A673 (cell line): ENCODE data around the gene TRIM71. TPM values are rescaled to one million over a fixed set of nuclear protein-coding genes. Genes with fewer than 3 reads are reported as not detected.

Source experiments
- BruUV-seq: library from RNA; stranded (reverse); fragments of 400-500 nt; replicated peaks from 2 replicates; lab custom pipeline; 2021; lab: Mats Ljungman, UMichigan
- CTCF ChIA-PET: fragments of 300-600 bp; sonication (Branson Sonifier 250); formaldehyde crosslinking; loops from one replicate; lab custom pipeline; 2022; ENCODE audit warnings: antibody characterized with exemption; lab: Charles Lee
- POLR2A ChIA-PET: fragments of 300-600 bp; sonication (Branson Sonifier 250); formaldehyde crosslinking; loops from one replicate; lab custom pipeline; 2022; ENCODE audit warnings: antibody characterized with exemption; ENCODE audit not compliant: low non-redundant PET; lab: Charles Lee
- DNase-seq: peaks from one replicate; pipeline ENCODE4 v3.0.0-alpha.2; 2015; ENCODE audit warnings: low spot score
- H3K27ac ChIP-seq: fragments of 200-600 bp; sonication (generic); 2 replicates; pipeline ENCODE4 v1.5.1; 2016; ENCODE audit warnings: mixed run types, low read depth, mild to moderate bottlenecking, mixed read lengths, antibody characterized with exemption, low read length; ENCODE audit not compliant: poor library complexity, severe bottlenecking
- H3K27me3 ChIP-seq: fragments of 200-600 bp; sonication (generic); replicated peaks from 2 replicates; pipeline ENCODE4 v1.6.1; 2017; ENCODE audit warnings: mixed run types, low read depth, mild to moderate bottlenecking, mixed read lengths, antibody characterized with exemption, low read length; ENCODE audit not compliant: insufficient read depth, poor library complexity
- H3K36me3 ChIP-seq: fragments of 200-600 bp; sonication (generic); 2 replicates; pipeline ENCODE4 v1.6.1; 2016; ENCODE audit warnings: mixed run types, mild to moderate bottlenecking, mixed read lengths, antibody characterized with exemption, low read length; ENCODE audit not compliant: insufficient read depth, poor library complexity, severe bottlenecking
- H3K4me1 ChIP-seq: fragments of 200-600 bp; sonication (generic); 2 replicates; pipeline ENCODE4 v1.6.1; 2017; ENCODE audit warnings: mixed run types, mild to moderate bottlenecking, mixed read lengths, antibody characterized with exemption, low read length; ENCODE audit not compliant: insufficient read depth, poor library complexity, severe bottlenecking
- H3K4me3 ChIP-seq: fragments of 200-600 bp; sonication (generic); 2 replicates; pipeline ENCODE4 v1.5.1; 2016; ENCODE audit warnings: low read depth, mixed run types, mild to moderate bottlenecking, mixed read lengths, low read length; ENCODE audit not compliant: poor library complexity, severe bottlenecking
- H3K9me3 ChIP-seq: fragments of 200-600 bp; sonication (generic); 2 replicates; pipeline ENCODE4 v1.6.1; 2016; ENCODE audit warnings: mixed run types, low read depth, mild to moderate bottlenecking, mixed read lengths, antibody characterized with exemption, low read length; ENCODE audit not compliant: poor library complexity, severe bottlenecking
- EZH2 ChIP-seq: fragments of 200-600 bp; sonication (generic); IDR thresholded peaks from 2 replicates; pipeline ENCODE4 v1.6.1; 2017; ENCODE audit warnings: borderline replicate concordance, low read depth, mild to moderate bottlenecking, mixed read lengths, antibody characterized with exemption, low read length; ENCODE audit not compliant: poor library complexity, severe bottlenecking
- intact Hi-C: fragments of 100-400 bp; cut with micrococcal nuclease; formaldehyde crosslinking; loops from one replicate; pipeline ENCODE4 v1.10.0; 2022; ENCODE audit not compliant: unreplicated experiment
- total RNA-seq: library from RNA; stranded (reverse); gene quantifications from 2 replicates; pipeline ENCODE4 v1.2.3, GENCODE V29; 2021
- TF ChIP-seq, protein P1 (sequence below): fragments of 300-800, 200-600 bp; sonication (generic); conservative IDR thresholded peaks from 2 replicates; pipeline ENCODE4 v1.5.1; 2017; ENCODE audit warnings: low read depth, mild to moderate bottlenecking, antibody characterized with exemption, low read length, moderate library complexity, mixed read lengths

Gene TRIM71
- total RNA-seq, 1 experiment from 2014 or later: 0.30 TPM

DNA sequence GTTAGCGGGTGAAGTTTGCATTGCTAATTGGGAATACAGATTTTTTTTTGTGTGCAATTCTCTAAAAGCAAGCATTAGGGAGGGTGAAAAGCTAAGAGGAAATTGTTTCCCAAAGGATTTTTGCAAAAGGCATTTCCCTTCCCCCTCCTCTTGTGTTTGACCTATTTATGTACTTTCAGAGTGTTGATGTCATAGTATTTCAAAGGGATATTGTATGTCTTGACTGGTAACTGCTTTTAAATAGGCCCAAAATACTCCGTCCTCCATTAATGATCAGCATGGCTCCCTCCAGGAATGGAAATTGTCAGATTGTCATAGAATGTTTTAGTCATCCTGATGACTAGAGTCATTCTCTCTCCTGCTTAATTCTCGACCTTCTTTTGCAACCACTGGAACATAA is 32.4 kb downstream of the TRIM71 start:
- no TSS peak for BruUV-seq
- CTCF ChIA-PET: no interaction called here
- POLR2A ChIA-PET: no interaction called here
- Histone ChIP-seq H3K36me3 (no peaks in the 10 kb centered on the region), H3K9me3 (no peaks in the 10 kb centered on the region), H3K4me1 (no peaks in the 10 kb centered on the region), H3K27ac (no peak overlapping the region), H3K4me3 (no peak overlapping the region), H3K27me3 (no peaks in the 10 kb centered on the region)
- intact Hi-C loops: no loop called here
- DNase-seq: no peak
- no peak for TF ChIP-seq EZH2
- TF ChIP-seq, protein P1, sequence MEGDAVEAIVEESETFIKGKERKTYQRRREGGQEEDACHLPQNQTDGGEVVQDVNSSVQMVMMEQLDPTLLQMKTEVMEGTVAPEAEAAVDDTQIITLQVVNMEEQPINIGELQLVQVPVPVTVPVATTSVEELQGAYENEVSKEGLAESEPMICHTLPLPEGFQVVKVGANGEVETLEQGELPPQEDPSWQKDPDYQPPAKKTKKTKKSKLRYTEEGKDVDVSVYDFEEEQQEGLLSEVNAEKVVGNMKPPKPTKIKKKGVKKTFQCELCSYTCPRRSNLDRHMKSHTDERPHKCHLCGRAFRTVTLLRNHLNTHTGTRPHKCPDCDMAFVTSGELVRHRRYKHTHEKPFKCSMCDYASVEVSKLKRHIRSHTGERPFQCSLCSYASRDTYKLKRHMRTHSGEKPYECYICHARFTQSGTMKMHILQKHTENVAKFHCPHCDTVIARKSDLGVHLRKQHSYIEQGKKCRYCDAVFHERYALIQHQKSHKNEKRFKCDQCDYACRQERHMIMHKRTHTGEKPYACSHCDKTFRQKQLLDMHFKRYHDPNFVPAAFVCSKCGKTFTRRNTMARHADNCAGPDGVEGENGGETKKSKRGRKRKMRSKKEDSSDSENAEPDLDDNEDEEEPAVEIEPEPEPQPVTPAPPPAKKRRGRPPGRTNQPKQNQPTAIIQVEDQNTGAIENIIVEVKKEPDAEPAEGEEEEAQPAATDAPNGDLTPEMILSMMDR: no peak

DNA sequence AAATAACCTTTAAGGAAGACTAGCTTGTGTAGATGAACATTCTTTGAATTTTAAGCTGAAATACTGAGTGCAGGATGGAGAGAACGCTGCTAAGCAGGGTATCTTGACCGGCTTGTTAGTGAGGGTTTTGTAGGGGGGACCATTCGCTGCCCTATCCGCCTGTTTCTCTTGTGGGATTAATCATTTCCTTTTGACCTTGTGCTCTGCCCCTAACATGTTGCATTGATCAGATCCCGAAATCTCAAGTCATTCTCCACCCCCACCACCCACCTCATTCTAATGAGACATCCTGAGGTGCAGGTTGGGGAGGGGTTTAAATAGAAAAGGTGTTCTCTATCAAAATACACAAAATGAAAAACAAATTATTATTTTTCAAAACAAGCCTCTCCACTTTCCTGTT is 32.8 kb downstream of the TRIM71 start:
- intact Hi-C loops: no loop called here
- no peak for DNase-seq
- ChIA-PET CTCF (no interaction called here), POLR2A (interaction anchor here (0.6 kb wide), 1 partner anchor 1940 kb away, joined by 5 read pairs; no protein-coding TSS in a partner anchor)
- Histone ChIP-seq H3K4me1 (no peaks in the 10 kb centered on the region), H3K27me3 (no peaks in the 10 kb centered on the region), H3K27ac (no peak overlapping the region), H3K9me3 (no peaks in the 10 kb centered on the region), H3K4me3 (no peak overlapping the region), H3K36me3 (no peaks in the 10 kb centered on the region)
- TF ChIP-seq, protein P1: no peak
- TF ChIP-seq EZH2: no peak
- no TSS peak for BruUV-seq

DNA sequence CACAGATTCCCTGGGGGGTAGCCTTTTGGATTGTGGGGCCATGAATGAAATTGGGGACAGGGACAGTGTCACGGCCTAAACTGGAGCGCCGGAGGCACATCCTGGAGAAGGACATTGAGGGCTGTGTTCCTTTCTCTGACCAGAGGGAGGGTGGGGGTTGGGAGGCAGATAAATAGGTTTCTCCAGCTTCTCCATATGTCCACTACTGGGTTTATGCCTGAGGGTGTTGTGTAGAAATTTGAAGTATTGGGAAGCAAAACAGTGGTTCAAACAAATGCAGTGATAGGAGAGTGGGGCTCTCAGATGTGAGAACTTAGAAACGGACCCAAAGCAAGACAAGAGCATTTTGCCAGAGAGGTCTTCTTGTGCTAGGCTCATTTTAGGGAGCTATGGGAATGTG is 34.3 kb downstream of the TRIM71 start:
- DNase-seq: no peak
- H3K36me3 ChIP-seq: no peaks in the 10 kb centered on the region
- H3K4me3 ChIP-seq: no peak overlapping the region
- H3K9me3 ChIP-seq: no peaks in the 10 kb centered on the region
- intact Hi-C loops: no loop called here
- BruUV-seq: no TSS peak
- H3K27ac ChIP-seq: no peak overlapping the region
- CTCF ChIA-PET: no interaction called here
- TF ChIP-seq EZH2: no peak
- TF ChIP-seq, protein P1: no peak
- H3K27me3 ChIP-seq: no peaks in the 10 kb centered on the region
- POLR2A ChIA-PET: no interaction called here
- H3K4me1 ChIP-seq: no peaks in the 10 kb centered on the region
